AG20443 (cell line): ENCODE measurements around the gene SPAG16.
A peak's percentile ranks its signal among the peaks of the same experiment; 100 is the strongest.
"Not testable (repeated sequence)": the region's sequence is repeated elsewhere in the genome, so short reads cannot be mapped to it uniquely, and the experiment has no call there.

Experiments
- DNase-seq: peaks from one replicate; pipeline ENCODE4 v3.0.0; 2012; ENCODE audit warnings: low spot score, mixed read lengths

The SPAG16 gene

DNA sequence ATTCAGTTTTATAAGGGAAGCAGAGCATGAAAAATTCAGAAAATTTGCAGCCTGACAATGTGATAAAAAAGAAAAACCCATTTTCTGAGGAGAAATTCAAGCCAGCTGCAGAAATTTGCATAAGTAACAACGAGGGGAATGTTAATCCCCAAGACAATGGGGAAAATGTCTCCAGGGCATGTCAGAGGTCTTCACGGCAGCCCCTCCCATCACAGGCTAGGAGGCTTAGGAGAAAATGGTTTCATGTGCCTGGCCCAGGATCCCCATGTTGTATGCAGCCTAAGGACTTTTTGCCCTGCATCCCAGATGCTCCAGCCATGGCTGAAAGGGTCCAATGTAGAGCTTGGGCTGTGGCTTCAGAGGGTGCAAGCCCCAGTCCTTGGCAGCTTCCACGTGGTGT is 714.7 kb downstream of the SPAG16 start:
- not testable (repeated sequence) for DNase-seq

DNA sequence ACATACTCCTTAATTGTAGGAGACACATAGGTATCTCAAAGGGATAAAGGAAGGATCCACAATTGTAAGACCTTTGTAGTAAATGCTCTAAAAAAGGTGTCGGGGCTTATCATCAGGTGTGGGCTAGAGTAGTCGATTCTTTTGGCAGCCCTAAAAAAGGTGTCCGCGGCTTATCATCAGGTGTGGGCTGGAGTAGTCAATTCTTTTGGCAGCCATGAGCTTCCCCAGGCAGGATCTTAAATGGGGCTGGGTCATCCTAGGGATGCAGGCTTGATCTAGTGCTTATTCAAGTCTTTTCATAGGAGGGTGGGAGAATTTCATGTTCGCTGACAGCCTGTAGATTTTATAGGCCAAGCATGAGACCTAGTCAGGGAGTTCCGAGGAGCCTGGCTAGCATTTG is 720.2 kb downstream of the SPAG16 start:
- no peak for DNase-seq

DNA sequence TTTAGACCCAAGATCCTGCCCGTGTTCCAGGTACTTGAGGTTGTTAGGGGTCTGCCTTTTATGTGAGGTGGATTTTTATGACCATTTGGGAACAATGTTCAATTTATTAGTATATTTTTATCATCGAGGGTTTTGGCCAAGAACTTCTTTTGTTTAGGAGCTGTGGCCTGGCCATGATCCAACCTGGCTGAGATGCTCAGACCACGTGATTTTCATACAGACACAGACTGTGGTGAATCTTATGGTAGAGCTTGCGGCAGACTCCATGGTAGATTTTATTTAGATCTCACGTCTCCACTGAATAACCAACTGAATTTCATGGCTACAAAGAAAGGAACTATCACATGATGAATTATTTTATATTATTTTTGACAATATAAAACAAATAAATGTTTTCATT is 721.1 kb downstream of the SPAG16 start:
- DNase-seq = no peak

DNA sequence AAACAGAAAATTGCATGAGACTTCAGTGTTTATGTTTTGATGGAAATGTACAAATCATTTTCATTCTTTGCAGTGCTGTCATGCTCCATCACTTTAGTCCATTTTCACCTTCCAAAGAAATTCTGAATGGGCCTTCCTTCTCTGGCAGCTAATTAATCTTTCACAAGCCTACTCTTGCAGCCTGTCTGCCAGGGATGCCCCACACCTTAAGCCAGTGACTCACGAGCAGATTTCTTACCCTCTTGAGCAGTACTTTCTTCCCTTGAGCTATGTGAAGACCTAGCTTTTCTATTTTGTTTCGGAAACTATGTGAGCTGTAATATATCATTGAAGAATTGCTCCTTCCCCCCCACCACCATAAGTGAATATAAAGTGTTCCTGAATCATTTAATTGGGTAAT is 722.3 kb downstream of the SPAG16 start:
- DNase-seq = no peak

DNA sequence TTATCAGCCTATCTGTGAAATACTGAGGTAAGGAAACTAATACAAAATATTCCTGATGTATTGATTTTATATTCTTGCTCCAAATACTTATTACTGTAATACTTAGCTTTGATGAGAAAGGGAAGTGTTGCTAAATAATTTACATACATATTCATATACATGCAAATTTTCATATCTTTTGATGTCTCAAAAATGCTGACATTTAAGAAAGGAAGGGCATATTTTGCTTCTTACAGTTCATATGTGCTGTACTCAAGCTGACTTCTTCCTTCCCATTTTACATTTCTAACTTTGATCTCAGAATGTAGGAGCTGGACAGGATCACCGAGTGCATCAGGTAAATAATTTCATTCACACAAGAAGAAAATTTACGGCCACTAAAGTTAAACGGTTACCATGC is 727.4 kb downstream of the SPAG16 start:
- DNase-seq = no peak

DNA sequence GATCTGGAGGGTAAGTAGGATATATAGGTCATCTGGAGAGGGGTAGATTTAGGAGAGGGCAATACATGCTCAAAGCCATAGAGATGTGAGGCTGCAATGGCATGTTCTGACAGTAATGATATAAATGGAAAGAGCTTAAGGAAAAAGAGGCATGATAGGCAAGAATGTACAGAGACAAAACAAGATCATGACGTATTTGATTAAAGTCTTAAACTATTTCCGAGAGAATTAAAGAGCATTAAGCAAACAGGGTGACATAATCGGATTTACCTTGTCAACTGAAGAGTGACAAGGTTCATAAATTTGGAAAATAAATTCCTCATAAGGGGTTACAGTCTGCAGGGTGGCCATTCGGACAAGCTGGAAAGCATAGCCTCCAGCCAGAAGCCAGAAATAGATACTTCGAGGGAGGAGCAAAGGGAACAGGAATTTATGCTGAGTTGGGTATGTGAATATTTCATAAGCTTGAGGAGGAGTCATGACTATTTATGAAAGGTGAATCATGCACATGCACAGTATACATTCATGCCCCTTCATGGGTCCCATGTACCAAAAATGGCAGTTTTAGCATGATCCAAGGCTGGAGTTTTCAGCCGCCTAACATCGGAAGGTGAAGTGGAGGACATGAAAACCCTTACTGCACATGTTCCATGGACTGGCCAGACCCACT is 730.4 kb downstream of the SPAG16 start:
- no peak for DNase-seq

DNA sequence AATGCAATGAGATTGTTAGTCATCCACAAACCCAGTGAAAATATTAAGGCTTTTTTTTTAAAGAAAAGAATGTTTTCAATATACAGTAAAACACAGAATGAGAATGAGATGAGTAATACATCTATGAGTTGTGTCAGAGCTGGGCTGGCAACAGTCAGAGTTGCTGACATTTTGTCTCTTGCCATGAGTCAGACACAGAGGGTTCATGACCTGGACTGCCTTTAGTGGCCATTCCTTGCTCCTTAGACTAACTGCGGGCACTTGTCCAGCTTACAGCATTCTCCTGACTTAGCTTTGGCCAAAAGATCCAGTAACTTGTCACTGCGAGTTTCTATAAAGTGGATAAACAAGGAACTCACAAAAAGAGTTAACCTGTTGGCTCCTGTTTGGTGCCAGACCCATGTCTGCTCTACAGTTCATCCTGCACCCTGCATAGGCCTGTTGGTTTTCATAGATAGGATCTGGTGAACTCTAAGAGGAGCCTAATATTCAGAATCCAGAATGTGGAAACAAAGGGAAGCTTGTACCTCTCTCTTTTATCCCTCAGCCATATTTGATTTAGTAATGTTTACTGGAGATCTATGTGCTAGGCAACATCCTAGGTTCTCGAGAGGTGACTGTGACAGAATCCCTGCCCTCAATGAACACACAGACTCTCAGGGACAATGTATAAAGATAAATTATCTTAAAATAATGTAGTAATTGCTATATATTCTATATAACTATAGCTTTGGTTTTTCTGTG is 735.1 kb downstream of the SPAG16 start:
- peak; percentile 93 for DNase-seq

DNA sequence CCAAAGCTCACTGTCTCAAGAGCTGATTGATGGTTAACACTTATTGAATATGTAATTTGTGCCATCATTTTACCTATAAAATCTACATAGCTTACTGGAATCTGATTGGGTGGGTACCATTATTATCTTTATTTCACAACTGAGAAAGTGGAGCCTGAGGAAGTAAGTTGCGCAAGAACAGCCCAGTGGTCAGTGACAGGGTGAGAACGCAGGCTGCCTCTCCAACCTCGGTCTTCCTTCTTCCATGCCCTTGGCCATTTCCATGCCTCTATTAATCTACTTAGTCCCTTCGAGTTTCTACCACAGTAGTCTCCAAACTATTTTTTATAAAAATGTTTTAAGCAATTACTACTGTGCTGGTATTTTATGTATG is 735.7 kb downstream of the SPAG16 start:
- DNase-seq = no peak

DNA sequence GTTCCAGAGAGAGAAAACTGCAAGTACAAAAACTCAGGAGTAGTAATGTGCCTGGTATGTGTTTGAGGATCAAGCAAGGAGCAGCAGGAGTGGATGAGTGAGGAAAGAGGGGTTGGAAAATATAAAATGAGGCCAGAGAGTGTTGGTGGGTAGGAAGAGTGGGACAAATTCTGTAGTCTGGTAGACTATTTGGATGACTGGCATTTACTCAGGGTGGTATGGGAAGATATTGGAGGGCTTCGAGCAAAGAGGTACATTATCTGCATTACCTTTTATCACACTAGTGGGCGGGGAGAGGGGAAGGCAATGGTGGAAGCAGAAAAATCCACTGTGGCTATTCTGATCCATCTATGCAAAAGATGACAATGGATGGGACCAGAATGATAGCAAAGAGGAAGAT is 744.9 kb downstream of the SPAG16 start:
- DNase-seq = no peak

DNA sequence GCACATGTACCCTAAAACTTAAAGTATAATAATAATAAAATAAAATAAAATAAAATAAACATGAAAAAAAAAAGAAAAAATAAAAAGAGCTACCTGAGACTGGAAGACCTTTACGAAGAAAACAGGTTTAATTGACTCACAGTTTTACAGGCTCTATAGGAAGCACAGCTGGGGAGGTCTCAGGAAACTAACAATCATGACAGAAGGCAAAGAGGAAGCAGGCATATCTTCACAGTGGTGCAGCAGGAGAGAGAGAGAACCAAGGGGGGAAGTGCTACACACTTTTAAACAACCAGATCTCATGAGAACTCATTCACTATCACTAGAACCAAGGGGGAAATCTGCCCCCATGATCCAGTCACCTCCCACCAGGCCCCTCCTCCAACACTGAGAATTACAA is 747.3 kb downstream of the SPAG16 start:
- no peak for DNase-seq

DNA sequence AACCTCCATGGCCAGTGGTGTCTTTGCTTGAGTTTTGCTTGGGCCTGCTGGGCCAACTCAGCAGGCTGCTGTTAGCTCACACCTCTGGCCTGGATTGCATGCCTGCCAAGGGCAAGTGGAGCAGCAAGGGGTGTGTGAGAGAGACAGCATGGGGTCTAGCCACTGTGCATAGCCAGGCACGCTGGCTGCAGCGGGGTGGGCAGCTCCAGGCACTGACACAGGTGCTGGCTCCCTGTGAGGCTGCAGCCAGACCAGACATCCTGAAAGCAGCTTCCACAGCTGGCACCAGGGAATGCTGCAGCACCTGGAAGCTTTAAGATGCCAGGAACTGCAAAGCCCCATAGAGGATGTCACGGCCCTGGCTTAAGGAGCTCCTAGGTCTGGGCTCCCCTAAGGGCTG is 750.2 kb downstream of the SPAG16 start:
- no peak for DNase-seq

DNA sequence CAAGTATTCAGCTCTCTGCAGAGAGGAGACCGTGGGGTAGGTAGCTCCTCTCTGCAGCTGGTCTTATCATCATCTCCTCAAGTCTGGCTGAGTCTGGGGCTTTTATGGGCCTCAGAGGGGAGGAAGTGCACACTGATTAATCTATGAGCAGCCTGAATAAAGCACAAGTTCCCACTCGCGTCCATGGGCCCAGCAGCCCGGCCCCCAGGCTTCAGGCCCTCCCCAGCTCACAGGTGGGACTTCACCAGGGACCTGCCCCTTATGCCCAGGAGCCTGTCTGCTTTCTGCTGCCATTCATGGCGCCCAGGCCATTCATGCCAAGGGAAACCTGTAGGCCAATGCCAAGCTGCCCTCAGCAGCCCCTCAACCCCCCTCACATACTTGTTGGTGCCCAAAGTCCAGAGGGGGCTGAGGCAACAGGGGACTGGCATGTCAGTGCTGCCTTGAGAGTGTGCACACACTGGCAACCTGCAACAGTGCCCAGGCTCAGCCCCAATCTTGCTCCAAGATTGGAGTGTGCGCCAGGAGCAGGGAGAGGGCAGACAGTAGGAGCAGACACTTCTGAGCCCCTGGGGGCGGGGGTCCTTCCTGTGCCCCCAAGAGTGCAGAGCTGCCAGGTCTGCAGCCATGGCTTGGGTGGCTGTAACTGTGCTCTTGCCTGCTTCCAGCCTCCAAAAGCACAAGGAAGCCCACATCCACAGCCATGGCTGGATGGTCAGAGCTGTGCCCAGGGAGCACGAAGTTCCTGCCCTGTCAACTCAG is 751.0 kb downstream of the SPAG16 start:
- DNase-seq = no peak

DNA sequence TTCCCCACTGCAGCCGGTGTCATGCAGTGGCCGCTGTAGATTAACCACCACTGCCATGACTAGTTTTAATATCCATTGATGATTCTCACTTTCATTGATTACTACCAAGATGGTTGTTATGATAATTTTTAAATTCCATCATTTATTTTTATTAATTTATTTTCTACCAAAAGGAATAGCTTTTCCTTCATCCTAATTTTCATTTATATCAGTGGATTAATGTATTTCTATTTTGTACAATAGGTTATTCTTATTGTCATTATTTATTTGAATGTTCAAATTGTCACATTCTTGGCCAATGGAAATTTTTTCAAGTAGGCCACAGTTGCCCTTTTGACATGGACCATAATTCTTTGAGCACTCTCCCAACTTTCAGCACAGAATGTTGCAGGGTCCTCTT is 751.7 kb downstream of the SPAG16 start:
- DNase-seq = no peak

DNA sequence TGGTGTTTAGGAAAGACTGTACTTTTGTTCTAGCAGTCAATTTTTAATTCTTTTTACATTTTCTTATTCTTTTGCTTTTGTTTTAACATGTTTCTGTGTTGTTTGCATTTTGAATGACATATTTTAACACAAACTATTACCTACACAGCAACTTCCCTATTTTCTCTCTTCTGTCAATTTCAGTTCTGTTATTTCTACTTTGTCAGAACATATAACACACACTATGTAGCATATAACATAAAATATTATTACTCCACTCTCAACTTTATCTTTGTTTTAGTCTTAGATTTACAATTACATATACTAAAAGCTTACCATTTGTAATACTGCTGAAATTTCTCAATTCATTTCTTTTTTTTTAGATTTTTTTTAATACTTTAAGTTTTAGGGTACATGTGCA is 753.9 kb downstream of the SPAG16 start:
- DNase-seq = no peak

DNA sequence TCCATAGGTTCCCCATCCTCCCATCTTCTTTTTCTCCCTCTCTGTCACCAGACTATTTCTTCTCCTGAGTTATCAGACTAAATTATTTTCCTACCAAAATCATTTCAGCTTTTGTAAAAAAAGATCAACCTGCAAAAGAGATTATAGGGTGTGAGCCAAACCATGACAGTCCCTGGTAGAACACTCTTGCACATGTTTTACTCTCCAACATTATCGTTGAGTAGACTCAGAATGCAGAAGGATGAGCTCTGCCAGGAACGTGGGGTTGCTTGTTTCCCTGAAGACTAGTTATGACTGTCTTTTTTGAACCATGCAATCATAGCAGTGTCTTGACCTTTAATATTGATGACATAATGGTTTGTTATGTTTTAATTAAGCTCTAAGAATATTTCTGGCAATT is 766.5 kb downstream of the SPAG16 start:
- no peak for DNase-seq

DNA sequence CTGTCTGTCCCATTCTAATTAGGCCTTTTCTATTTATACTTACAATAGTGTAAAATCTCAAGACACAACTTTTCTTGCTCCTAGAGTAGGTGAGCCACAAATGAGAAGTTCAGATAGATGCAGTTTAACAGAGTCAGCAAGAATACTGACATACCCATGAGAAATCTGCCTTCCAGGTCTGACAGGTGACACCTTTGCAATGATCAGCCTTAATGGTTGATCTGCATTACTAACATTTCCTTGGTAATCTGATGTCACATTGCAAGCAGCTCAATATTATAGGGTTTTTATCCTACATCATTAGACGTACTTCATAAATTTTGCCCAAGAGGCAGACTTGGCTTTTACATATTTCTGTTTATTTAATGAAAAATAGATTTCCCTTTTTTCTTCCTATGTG is 767.3 kb downstream of the SPAG16 start:
- DNase-seq = no peak

DNA sequence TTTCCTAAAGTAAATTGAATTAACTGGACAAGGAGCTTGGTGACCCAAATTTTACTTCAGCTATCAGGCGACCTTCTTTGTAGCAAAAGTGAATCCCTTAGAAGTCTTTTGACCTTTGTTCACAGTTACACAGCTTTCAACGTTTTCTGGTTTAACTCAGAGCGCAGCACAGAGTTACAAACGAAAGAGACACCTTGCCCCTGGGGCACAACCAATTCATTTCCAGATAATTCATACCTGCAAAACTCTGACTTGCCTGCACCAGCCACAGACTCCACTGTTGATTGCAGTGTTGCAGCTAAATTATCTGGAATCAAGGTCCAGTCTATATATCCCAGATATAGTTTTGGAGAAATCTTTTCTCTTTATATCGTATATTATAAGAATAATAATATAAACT is 768.0 kb downstream of the SPAG16 start:
- DNase-seq = no peak

DNA sequence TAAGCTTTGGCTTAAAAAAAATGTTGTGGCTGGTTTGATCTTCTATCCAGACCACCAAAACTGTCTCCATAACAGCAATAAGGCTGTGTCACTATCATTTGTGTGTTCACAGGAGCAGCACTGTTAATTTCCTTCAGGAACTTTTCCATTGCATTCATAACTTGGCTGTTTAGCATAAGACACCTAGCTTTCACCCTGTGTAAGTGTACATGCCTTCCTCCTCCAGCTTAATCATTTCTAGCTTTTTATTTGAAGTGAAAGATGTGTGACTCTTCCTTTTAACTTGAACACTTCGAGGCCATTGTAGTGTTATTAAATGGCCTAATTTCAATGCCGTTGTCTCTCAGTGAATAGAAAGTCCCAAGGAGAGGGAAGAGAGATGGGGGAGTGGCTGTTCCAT is 773.7 kb downstream of the SPAG16 start:
- no peak for DNase-seq

DNA sequence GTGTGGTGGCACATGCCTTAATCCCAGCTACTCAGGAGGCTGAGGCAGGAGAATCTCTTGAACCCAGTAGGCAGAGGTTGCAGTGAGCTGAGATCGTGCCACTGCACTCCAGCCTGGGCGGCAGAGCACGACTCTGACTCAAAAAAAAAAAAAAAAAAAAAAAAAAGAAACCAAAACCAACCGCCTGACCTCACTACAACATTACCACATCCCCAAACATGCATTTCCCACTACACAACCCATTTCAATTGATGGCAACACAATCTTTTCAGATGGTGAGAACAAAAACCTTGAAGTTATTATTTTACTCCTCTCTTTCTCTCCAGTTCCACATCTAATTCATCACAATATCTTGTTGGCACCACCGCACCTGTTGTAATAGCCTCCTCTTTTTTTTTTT is 778.0 kb downstream of the SPAG16 start:
- not testable (repeated sequence) for DNase-seq

DNA sequence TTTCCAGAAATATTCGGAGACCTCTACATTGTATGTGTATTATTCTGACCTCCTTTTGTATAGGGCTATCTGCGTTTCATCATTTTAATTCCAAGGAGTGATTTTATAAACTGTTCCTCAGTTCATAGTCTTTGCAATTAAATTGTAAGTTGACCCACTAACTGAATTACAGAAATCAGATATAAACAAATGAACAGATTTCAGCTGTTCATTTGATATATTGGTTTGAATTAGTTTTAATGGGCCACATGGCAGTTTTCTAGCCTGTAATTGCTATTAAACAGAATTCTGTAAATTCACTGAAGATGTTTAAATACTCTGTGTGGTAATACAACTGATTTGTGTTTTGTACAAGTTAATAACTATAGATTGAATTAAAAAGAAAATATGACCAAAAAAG is 780.2 kb downstream of the SPAG16 start:
- no peak for DNase-seq

DNA sequence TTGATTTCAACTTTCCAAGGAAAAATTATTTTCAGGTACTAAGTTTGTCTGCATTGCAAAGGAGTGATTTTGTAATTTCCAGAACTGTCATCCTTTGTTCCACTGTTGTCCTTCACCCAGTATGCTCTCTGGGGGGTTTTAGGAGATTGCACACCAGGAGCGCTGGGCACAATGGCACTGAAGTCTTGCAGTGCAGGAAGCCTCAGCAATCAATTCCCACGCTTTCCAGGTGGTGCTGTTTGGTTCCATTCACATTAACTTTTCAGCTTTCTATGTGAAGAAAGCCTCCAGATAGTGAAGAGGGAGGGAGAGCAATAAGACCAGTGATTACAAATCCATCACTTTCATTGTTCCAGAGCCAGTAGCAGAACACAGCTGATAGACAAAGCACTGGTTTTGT is 782.6 kb downstream of the SPAG16 start:
- no peak for DNase-seq

DNA sequence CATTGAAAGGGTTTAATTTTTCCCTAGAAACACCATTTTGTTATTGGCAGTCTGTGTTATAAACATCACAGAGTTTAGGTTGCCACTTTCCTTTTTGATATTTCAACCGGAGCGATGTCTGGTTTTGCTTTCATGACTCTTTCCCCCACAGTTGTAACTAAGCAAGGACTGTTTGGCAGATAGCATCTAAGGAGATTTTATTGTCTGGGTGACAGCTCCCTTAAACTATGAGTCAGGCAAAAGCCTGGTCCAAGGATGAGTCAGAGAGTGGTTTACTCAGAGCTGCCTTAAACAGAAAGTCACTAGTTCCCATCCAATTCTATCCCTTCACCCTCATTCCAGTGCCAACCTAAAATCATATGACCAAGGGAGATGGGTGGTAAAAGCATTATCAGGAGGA is 785.0 kb downstream of the SPAG16 start:
- DNase-seq = peak; percentile 84

DNA sequence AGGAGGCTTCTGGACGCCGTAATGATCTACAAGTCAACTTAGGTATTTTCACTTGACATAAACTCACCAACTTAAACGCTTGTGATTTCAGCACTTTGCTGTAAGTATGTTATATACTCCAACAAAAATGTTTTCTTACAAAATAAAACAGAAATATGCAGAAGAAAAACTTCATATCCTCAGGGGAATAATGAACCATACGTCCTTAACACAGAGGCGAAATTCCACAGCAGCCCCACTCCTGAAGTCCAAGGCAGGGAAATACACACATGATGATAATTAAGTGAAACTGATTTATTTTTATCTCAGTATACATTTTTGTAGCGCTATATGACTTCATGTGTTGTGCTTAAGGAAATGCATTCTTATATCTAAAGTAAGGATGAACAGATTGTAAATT is 791.2 kb downstream of the SPAG16 start:
- DNase-seq = no peak
